ENCODE data around the gene SORBS2. TPM values are rescaled to one million over a fixed set of nuclear protein-coding genes. Genes with fewer than 3 reads are reported as not detected.

SORBS2 gene
- total and polyA plus RNA-seq, 2 of the 8 experiments (the other 6 are each of a cell fraction or from before 2014, with no cell fraction given) = 73.0 to 87.1 TPM

DNA sequence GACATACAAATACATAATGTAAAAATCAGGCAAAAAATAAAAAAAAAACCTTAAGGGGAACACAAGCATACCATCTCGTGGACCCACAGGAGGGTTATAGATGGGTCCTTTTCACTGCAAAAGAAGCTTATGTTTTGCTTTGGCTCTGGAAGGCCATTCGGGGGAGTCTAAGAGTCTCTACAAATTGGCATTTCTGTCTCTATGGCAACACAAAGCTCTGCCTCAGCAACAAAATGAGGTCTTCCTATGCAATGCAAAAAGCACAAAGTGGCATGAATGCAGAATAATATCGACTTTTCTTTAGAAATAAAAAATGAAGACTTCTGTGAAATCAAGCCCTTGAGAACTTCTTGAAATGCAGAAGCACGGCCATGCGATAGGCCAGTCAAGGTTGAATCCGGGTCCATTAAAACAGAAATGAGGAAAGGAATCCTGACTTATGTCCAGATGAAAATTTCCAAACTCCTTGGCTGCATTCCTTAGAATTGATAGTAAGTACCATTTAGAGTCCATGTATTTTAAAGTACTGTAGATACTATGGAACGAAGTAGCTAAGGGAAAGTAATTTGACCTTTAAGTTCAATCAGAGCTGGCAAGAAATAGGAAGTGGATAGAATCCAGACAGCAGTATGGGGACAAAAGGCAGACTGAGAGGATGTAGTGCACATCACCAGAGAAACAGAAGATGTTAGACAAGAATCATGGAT, 213.0 kb downstream of the SORBS2 start:
- Histone ChIP-seq H3K27me3 (replicated peaks in 1 of 4; ENCODE audit: control insufficient read depth in 3 of 4, extremely low read depth in 1 of 4, insufficient read depth in 3 of 4, low read length in 3 of 4) (no peaks in the 10 kb centered on the region), H3K23ac (ENCODE audit: insufficient read length) (no peak overlapping the region), H2BK12ac (ENCODE audit: low read depth, low read length) (no peak overlapping the region), H3K79me2 (ENCODE audit: control insufficient read depth in 1 of 2, insufficient read depth in 2 of 2, low read length in 2 of 2) (no peaks in the 10 kb centered on the region), H3K23me2 (ENCODE audit: low read depth, low read length) (no peaks in the 10 kb centered on the region), H4K91ac (replicated peaks; ENCODE audit: insufficient read length, low read length) (no peak overlapping the region), H3K4me2 (ENCODE audit: insufficient read depth in 1 of 2, low read depth in 2 of 2, low read length in 2 of 2) (no peak overlapping the region), H3K9me3 (ENCODE audit: insufficient read depth in 2 of 2, low read depth in 1 of 2, low read length in 1 of 2) (no peaks in the 10 kb centered on the region), H2BK120ac (replicated peaks; ENCODE audit: low read depth, low read length) (no peak overlapping the region), H2BK5ac (ENCODE audit: low read depth, low read length) (no peak overlapping the region), H3K4me3 (ENCODE audit: extremely low read depth in 1 of 4, insufficient read depth in 2 of 4, low read depth in 3 of 4, low read length in 4 of 4) (no peak overlapping the region), H2AFZ (ENCODE audit: low read length) (no peak overlapping the region), H3K14ac (ENCODE audit: insufficient read length) (no peak overlapping the region), H3K56ac (replicated peaks; ENCODE audit: insufficient read length, low read depth, low read length) (no peak overlapping the region), H3K27ac (ENCODE audit: low read depth, low read length) (no peak overlapping the region), H3K79me1 (ENCODE audit: low read depth, low read length) (no peaks in the 10 kb centered on the region), H3K18ac (ENCODE audit: extremely low read depth, low read length) (no peak overlapping the region), H4K8ac (ENCODE audit: extremely low read depth, insufficient read depth, low read length) (no peak overlapping the region), H2AK5ac (ENCODE audit: low read depth, low read length) (no peak overlapping the region), H2BK15ac (ENCODE audit: low read length) (no peak overlapping the region), H3K9ac (replicated peaks in 1 of 4; ENCODE audit: extremely low read depth in 1 of 4, low read depth in 3 of 4, low read length in 3 of 4) (no peak overlapping the region), H4K5ac (ENCODE audit: insufficient read length, low read depth, low read length) (no peak overlapping the region), H4K20me1 (replicated peaks in 1 of 2; ENCODE audit: control insufficient read depth in 1 of 2, insufficient read depth in 2 of 2, low read length in 2 of 2) (no peaks in the 10 kb centered on the region), H2BK20ac (ENCODE audit: low read length) (no peak overlapping the region), H3K4me1 (replicated peaks in 1 of 4; ENCODE audit: control insufficient read depth in 3 of 4, insufficient read depth in 4 of 4, low read length in 3 of 4) (no peaks in the 10 kb centered on the region), H3K36me3 (ENCODE audit: control insufficient read depth in 2 of 4, insufficient read depth in 4 of 4, low read length in 3 of 4) (no peaks in the 10 kb centered on the region), H3K4ac (replicated peaks; ENCODE audit: insufficient read length, low read depth, low read length) (no peak overlapping the region)
- ChIA-PET POLR2A (ENCODE audit: partially characterized antibody) (no interaction called here), CTCF (ENCODE audit: partially characterized antibody) (interaction anchor here (0.8 to 3.8 kb wide), 30 partner anchors 9 to 533 kb away, joined by 3 to 27 read pairs (median 6); no protein-coding TSS in a partner anchor)
- FAIRE-seq (no peak), DNase-seq (ENCODE audit: low read depth in 1 of 2, low spot score in 2 of 2) (no peak)
- WGBS, 2 experiments (ENCODE audit: extremely low coverage in 1 of 2, insufficient coverage in 1 of 2, insufficient read length in 1 of 2, insufficient replicate concordance in 2 of 2, low coverage in 1 of 2, low lambda C conversion rate in 2 of 2, missing lambda C conversion rate in 1 of 2) = 86% methylated on average over 7 of the region's 7 CpGs; no CpG with 5 or more reads in 1 of the 2 experiments
- no peak for TF ChIP-seq FOSL1 (IDR thresholded peaks at IDR 0.05; ENCODE audit: insufficient read depth, low read depth, low read length)
- TF ChIP-seq RNF2 (IDR thresholded peaks at IDR 0.05; ENCODE audit: borderline replicate concordance, low read depth, low read length, missing control alignments, poor library complexity, severe bottlenecking) = no peak
- no peak for TF ChIP-seq BCL11A (IDR thresholded peaks at IDR 0.05; ENCODE audit: low read depth in 2 of 2, low read length in 2 of 2)
- TF ChIP-seq KDM1A (IDR thresholded peaks at IDR 0.05; ENCODE audit: borderline replicate concordance, low read length) = no peak
- no peak for TF ChIP-seq YY1 (IDR thresholded peaks at IDR 0.05; ENCODE audit: low read depth, low read length)
- TF ChIP-seq RAD21 (IDR thresholded peaks at IDR 0.05 in 1 of 2, conservative IDR thresholded peaks at IDR 0.05 in 1 of 2; ENCODE audit: low read depth in 2 of 2, low read length in 2 of 2) = no peak
- TF ChIP-seq SP2 (IDR thresholded peaks at IDR 0.05; ENCODE audit: low read length) = no peak
- no peak for TF ChIP-seq SUZ12 (IDR thresholded peaks at IDR 0.05; ENCODE audit: low read length)
- TF ChIP-seq CEBPB (IDR thresholded peaks at IDR 0.05; ENCODE audit: low read depth, low read length) = no peak
- no peak for TF ChIP-seq SIX5 (IDR thresholded peaks at IDR 0.05; ENCODE audit: low read depth, low read length)
- no peak for TF ChIP-seq RBBP5 (IDR thresholded peaks at IDR 0.05; ENCODE audit: borderline replicate concordance, low read depth, low read length)
- no peak for TF ChIP-seq TCF12 (IDR thresholded peaks at IDR 0.05; ENCODE audit: low read depth, low read length)
- TF ChIP-seq MAX (IDR thresholded peaks at IDR 0.05) = no peak
